Measurements from ENCODE around the gene SHROOM1. TPM values are rescaled to one million over a fixed set of nuclear protein-coding genes. Genes with fewer than 3 reads are reported as not detected.
A peak's percentile ranks its signal among the peaks of the same experiment; 100 is the strongest.

Gene SHROOM1
- total RNA-seq, 1 donor from 2014 or later, result 24.2 TPM

DNA sequence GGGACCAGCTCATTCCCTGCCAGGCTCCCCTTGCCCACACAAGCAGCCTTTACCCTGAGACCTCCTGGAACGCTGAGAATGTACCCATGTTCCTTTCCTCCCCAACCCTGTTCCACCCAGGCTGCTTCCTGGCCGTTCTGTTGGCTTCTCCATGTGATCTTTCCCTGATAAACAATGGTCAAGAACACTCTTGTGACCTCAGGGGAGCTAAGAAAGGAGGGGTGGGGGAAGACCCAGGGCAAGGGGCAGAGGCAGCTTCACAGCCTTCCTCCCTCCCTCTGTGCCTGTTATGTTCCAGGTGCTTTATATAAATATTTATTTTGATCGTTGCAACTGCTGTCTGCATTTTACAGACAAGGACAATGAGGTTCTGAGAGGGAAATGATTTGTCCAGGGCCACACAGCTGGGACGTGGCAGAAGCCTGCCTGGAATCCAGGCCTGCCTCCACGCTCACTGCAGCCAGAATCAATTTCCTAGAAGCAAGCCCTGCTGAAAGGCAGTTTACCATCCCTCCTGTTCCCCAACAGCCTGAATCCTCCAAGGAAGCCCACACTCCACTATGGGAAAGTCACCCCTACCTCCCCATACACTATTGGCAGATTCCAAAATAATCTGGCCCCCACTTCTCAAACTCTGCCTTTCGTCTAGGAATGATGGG lies 3.9 kb downstream of the SHROOM1 start:
- Histone ChIP-seq H3K27ac (peak overlapping the region; percentile 31), H3K4me1 (peaks cover 29% of the 10 kb centered on the region), H3K27me3 (no peaks in the 10 kb centered on the region), H3K36me3 (no peaks in the 10 kb centered on the region), H3K9me3 (no peaks in the 10 kb centered on the region), H3K4me3 (no peak overlapping the region)
- DNase-seq, result peak; percentile 51
- no peak for ATAC-seq
- intact Hi-C loops (cut with DNase I), result no loop called here
- no peak for TF ChIP-seq CTCF (IDR thresholded peaks at IDR 0.05)

DNA sequence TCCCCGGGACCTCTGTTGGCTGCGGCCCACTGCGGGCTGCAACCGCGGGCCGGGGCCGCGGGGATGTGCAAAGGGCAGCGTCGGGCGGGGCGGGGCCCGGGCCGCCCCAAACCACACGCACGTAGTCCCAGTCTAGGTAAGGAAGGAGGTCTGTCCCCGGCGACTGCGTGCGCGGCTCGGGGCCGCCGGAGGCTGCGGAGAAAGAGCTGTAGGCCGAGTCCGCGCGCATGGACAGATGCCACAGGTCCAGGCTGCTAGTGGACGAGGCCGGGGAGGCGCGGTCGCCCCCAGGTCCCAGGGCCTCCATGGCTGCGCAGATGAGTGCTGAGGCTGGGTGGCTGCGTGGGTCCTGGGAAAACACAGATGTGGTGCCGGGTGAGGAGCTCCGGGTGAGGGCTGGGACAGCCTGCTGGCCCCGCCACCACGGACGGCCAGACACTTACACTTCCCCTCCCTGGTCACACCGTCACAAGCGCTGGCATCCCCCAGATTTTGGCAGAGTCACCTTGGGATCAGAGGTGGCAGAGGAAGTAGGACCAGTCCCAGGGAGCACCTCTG lies 4.5 kb downstream of the SHROOM1 start:
- Histone ChIP-seq H3K9me3 (no peaks in the 10 kb centered on the region), H3K4me1 (peaks cover 23% of the 10 kb centered on the region), H3K27ac (peak overlapping the region; percentile 24), H3K36me3 (no peaks in the 10 kb centered on the region), H3K27me3 (no peaks in the 10 kb centered on the region), H3K4me3 (peak overlapping the region; percentile 10)
- ATAC-seq (no peak), DNase-seq (no peak)
- intact Hi-C loops (cut with DNase I), result no loop called here
- no peak for TF ChIP-seq CTCF (IDR thresholded peaks at IDR 0.05)

- Histone ChIP-seq H3K27me3 (no peaks in the 10 kb centered on the region), H3K27ac (no peak overlapping the region), H3K9me3 (no peaks in the 10 kb centered on the region), H3K4me3 (peak overlapping the region; percentile 10), H3K36me3 (no peaks in the 10 kb centered on the region), H3K4me1 (peaks cover 21% of the 10 kb centered on the region)
- no peak for ATAC-seq
- intact Hi-C loops (cut with DNase I), result no loop called here
- no peak for DNase-seq
- TF ChIP-seq CTCF (IDR thresholded peaks at IDR 0.05), result no peak
These were observed 5.2 kb downstream of the SHROOM1 start for GRCh38 chr5:132825033-132825833.

DNA sequence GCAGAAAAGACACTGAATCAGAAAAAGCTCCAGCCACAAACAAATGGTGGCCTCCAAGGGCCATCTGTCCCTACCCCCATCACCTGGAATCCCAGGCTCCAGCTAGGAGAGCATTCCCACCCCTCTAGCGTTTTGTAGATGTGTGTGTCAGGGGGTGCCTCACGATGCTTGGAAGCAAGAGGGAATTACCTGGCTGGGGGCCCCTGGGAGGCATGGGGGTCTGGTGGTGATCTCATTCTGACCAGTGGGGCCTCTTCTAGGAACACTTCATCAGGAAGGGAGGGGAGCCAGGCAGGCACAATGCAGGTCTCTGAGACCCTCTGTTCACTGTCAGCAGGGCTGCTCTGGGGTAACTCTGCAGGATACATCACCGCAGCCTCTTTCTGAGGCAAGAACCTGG lies 6.0 kb downstream of the SHROOM1 start:
- intact Hi-C loops (cut with DNase I), result no loop called here
- DNase-seq, result no peak

DNA sequence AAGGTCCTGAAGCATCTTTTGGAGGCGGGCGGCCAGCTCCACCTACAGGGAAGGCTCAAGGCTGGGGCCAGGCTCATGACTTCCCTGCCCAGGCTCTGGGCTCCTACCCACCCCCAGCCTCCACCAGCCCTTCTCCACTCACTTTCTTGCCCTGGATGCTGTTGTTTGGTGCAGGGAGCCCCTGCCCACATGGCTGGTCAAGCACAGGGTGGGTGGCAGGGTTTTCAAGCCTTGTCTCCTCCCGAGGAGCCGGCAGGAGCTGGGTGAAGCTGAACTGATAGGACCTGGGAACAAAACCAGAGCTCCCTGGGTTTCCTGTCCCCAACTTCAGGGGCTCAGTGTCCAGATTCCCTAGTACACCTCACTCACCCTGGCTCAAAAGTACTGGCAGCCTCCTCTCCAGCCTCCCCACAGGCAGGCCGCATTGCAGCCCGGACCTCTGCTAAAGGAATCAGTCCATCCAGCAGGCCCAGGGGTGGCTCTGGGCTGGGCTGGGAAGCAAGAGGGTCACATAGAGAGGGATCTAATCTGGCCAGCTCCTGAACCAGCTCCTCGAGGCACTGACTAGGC lies 6.9 kb downstream of the SHROOM1 start:
- no peaks in the 10 kb centered on the region for H3K36me3 ChIP-seq
- ATAC-seq (no peak), DNase-seq (no peak)
- H3K4me3 ChIP-seq, result no peak overlapping the region
- H3K27ac ChIP-seq, result no peak overlapping the region
- TF ChIP-seq CTCF (IDR thresholded peaks at IDR 0.05), result no peak
- H3K27me3 ChIP-seq, result no peaks in the 10 kb centered on the region
- H3K9me3 ChIP-seq, result no peaks in the 10 kb centered on the region
- intact Hi-C loops (cut with DNase I), result no loop called here
- peaks cover 8% of the 10 kb centered on the region for H3K4me1 ChIP-seq

More for the DNA sequence above, 6.0 kb downstream of the SHROOM1 start:
- ATAC-seq, result no peak
- Histone ChIP-seq H3K27ac (no peak overlapping the region), H3K36me3 (no peaks in the 10 kb centered on the region), H3K9me3 (no peaks in the 10 kb centered on the region), H3K4me3 (no peak overlapping the region), H3K4me1 (peaks cover 16% of the 10 kb centered on the region), H3K27me3 (no peaks in the 10 kb centered on the region)
- TF ChIP-seq CTCF (IDR thresholded peaks at IDR 0.05), result no peak

Data from upper lobe of right lung (tissue), 1 donor.